CD1c-positive myeloid dendritic cell (primary cell): ENCODE measurements around the gene MYO10.
"Not testable (repeated sequence)": the region's sequence is repeated elsewhere in the genome, so short reads cannot be mapped to it uniquely, and the experiment has no call there.

ENCODE experiments used
- DNase-seq: peaks from one replicate; pipeline ENCODE4 v3.0.0-alpha.2; 2016; ENCODE audit errors: extremely low spot score

MYO10 gene

DNA sequence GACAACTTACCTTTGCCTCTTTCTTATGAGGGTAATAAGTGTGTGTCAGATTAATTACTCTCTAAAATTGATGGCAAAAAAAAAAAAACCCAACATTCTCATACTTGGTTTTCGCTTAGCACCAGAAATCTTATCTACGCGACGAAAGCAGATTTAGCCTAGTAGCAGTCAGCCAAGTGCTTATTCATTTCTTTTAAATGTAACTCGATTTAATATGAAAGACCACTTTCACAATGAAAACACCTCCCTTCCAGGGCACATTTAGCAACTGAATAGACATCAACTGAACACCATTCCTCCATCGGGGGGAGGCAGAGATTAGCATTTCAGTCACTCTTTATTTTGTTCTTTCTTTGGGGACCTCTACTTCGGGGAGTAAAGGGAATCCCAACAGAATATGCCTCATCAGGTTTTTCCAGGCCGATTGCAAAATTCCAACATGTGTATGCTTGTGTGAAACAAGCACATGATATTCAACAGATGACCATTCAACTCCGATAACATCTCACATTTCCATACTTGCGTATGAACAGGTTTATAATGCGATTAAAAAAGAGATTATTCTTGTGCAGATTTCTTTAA, 195.2 kb downstream of the MYO10 start:
- no peak for DNase-seq

- DNase-seq = no peak
Measured at GRCh38 chr5:16740066-16740810, 195.8 kb downstream of the MYO10 start.

DNA sequence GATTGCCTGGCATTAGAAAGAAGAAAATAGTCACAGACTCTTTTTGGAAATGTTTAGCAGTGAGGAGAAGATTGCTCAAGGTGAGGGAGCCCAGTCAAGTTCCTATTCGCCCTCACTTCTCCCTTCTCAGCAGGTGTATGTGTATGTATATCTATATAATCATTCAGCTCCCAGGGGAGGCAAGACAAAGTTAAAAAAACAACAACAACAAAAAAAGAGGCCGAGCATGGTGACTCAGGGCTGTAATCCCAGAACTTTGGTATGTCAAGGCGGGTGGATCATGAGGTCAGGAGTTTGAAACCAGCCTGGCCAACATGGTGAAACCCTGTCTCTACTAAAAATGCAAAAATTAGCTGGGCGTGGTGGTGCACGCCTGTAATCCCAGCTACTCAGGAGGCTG, 197.7 kb downstream of the MYO10 start:
- not testable (repeated sequence) for DNase-seq

DNA sequence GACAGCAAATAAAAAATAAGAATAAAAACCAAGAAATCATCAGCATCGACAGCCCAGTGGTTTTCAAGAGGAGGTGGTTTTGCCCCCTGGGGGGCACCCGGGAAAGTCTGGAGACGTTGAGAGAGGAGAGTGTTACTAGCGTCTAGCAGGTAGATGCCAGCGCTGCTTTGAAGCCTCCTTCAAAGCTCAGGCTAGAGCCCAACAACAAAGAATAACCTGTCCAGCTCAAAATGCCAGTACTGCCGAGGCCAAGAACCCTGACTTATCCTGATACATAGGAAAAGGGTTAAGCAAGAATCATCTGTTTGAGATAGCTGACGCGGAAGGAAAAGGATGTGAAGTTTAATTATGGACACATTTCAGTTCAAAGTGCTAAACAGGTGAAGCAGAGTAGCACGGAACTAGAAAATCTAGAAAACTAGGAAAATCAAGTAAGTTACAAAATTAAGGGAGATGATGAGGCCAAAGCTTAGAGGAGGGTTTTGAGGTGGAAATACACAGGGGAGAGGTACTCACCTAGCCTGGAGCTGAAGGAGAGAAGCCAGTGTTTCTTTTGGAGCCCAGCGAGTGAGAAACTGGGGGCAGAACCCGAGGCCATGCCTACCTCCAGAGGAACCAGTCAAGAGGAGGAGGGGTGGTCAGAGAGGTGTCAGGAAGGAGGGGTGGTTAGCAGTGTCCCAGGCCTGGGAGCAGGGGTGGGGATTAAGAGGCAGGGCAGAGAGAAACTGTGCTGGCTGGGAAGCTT, 198.3 kb downstream of the MYO10 start:
- no peak for DNase-seq

DNA sequence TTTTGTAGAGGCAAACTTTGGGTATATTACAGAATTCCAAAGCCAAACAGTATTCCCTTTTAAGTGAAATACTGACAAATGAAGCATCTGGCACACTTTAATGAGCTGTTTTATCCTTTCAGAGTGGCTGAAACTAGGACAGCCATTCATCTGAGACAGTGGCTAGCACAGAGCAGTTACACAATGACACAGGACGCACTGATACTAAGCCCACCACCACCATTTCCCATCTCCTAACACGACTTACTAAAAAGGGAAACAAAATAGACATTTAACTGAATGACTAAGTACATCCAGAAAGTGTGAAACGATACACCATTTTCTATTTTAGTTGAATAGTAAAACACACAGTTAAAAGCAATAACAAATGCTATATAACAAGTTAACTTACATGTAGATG, 198.9 kb downstream of the MYO10 start:
- DNase-seq = no peak

DNA sequence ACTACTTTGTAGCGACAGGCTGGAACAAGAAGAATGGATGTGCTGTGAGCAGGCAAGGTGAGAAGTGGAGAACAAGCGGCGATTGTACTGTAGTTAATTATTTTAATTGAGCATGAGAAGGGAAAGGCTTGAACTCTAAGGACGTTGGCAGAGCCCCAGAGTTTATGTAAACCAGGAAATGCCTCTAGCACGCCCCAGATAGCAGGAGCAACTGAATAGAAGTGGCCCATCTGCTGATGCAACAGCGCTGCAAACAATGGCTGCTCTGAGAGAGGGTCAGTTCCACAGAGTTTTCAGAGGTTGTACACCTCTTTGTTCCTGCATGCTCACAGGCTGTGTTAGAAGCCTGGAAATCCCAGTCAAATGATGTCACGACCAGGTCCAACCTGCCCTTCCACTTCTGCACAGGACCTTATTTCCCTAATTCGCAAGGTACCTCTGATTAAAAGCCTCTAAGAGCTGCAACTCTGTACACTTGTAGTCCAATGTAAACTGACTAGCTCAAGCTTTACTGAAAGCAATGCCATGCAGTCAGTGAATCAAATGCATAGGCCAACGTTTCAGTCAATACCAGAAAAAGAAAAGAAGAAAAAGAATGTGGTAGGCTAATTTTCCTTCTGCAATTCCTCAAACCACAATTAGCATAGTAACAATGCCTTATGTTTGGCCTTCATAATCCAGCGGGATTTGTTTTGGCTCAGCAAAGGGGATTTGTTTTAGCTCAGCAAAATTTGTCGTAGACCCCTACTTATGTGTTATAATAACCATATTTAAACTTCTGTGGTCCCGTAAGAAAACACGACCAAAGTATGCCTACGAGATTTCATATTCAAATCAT, 199.7 kb downstream of the MYO10 start:
- DNase-seq = no peak

DNA sequence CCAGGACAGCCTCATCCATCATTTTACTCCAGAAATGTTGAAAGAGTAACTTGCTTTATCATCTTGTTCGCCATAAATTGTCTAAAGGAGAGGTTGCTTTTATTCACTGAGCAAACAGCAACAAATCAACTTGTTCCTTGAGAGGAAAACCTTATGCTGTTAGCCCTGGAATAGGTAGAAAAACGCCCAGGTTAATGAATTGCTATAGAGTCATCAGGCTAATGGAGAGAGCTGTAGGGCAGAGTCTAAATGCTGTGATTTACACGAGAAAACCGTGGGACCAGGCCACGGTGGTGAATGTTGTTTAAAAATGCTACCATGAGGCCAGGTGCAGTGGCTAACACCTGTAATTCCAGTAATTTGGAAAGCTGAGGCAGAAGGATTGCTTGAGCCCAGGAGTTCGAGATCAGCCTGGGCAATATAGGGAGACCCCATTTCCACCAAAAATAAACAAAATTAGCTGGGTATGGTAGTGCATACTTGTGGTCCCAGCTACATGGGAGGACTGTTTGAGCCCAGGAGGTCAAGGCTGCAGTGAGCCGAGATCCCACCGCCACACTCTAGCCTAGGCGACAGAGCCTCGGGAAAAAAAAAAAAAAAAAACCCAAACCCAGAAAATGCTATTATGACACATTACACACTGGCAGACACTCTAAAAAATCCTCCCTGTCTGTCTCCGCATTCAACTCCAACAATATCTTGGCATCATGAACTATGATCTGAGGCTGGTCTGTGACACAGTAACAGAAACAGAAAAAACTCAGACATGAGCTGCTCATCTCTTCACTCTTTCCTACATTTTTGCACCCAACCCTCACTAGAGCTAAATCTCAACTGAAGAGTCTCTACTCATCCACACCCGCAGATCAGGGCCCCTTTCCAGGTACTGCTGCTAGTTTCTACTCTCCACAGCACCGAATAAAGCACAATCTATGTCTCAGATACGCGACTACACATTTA, 200.7 kb downstream of the MYO10 start:
- no peak for DNase-seq

- DNase-seq = no peak
Measured at GRCh38 chr5:16733331-16734006, 202.6 kb downstream of the MYO10 start.

- DNase-seq = no peak
Measured at GRCh38 chr5:16732356-16732755, 203.7 kb downstream of the MYO10 start.

DNA sequence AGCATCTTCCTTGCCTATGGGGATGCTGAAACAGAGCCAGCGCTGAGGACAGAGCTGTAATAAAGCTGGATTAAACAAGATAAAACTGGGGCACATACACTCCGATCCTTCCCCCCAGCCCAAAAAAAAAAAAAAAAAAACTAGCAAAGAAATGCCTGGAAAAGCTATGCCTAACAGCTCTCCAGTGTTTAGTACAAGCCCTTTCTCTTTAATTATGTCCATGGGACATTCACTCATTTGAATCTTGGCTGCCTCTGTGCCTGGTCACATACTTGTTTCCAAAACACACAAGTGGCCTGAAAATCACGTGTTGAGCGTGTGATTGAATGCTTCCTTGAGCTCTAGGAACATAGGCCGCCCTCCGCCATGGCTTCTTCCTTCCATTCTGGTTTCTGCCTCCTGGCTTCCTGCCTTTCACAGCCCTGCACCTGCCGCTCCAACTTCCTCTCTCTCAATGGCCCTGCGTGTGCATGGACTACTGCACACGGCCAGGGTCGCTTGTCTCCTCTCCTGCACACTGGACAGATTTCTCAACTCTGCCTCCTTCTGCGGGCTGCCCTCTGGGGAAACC, 208.2 kb downstream of the MYO10 start:
- DNase-seq = no peak

- no peak for DNase-seq
Measured at GRCh38 chr5:16726538-16726946, 209.5 kb downstream of the MYO10 start.

- DNase-seq = no peak
Measured at GRCh38 chr5:16725575-16725974, 210.5 kb downstream of the MYO10 start.

GRCh38 chr5:16723821-16724220, 212.3 kb downstream of the MYO10 start:
- DNase-seq = no peak

DNA sequence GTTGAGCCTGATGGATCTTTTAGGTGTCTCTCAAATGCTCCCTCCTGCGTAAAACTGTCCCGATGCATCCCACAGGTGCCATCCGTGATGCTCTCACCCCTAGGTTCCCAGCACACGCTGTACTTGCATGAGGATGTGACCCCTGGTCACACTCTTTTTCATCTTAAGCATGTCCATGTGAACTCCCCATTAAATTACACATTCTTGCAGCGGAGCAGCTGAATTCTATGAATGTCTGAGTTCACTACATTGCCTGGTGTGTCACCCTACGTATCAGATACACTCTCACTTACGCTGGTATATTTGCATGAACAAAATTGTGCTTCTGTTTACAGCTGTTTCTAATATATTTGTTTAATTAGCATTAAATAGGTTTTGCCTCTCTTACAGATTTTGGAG, 214.0 kb downstream of the MYO10 start:
- DNase-seq = no peak

DNA sequence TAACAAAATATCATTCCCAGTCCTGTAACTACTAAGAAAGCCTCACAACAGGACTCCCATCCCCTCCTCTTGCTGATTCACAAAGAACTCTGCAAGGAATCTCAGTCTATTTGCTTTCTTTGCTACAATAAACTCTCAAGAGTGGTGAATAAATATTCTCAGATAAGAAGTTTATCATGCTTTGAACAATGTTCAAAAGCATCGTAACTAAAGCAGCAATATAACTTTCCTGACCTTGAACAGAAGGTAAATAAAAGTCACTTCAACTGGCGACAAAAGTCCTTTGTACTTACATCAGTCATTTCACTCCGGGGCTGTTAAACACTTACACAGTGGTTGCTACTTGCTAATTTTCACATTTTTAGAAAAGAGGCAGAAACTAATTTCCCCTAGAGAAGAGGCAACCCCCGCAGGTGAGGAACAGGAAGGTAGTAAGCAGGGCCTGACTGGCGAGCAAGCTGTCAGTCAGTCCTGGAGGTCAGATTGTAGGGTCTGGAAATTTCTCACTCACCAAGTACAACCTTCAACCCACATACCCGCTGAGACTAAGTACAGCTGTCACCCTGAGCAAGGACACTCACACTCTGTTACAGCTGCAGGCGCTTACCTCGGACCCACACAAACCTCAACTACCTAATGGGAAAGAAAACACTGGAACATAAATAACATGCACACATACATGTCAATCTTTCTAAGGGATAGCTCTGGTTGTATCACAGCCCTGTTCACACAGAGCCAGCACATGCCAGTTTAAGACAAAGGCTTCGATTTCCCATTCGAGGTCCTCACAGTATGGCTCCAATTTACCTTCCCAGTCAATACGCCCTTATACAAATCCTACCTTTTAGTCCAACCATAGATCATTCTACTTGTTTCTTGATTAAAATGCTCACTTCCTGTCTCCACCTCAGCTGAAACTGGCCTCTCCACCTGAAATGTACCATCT, 214.7 kb downstream of the MYO10 start:
- DNase-seq = no peak

- not testable (repeated sequence) for DNase-seq
Measured at GRCh38 chr5:16718036-16718435, 218.1 kb downstream of the MYO10 start.

- DNase-seq = no peak
Measured at GRCh38 chr5:16713386-16713928, 222.6 kb downstream of the MYO10 start.

DNA sequence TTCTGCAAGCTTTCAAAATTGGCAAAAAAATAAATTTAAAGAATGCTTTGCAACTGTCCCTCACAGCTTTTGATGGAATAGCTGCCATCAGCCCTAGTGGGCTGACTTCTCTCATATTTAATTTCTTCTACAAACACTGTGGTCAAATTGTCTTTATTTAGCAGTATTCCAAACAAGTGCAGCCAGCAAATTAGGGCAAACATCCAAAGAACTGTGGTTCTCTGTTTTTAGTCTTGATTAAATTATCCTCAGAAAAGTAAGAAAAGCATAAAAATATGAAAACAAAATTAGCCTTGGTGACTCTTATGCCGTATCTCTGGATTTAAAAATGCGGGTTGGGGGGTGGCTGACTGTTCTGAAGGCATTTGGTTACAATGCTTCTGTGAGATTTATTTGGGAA, 223.5 kb downstream of the MYO10 start:
- no peak for DNase-seq

DNA sequence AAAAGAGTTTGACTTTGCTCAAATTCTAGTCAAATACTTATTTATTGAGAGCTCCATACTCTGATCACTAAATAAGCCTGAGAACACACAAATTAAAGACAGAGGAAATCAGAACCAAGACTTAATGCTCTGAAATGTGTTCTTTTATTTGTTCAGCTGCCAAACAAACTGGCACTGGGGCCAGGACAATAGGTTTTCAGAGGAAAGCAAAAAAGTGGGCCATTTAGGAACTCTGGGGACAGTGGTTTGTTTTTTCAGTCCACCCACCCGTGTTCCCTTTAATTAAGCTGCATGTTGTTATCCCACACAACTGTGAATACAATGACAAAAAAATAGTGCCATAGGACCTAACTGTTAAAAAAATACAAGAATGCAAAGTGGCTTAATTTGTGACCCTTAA, 223.9 kb downstream of the MYO10 start:
- no peak for DNase-seq
